ENCODE data around the gene ZNF514.
"Not testable (repeated sequence)": the region's sequence is repeated elsewhere in the genome, so short reads cannot be mapped to it uniquely, and the experiment has no call there.

The ZNF514 gene

DNA sequence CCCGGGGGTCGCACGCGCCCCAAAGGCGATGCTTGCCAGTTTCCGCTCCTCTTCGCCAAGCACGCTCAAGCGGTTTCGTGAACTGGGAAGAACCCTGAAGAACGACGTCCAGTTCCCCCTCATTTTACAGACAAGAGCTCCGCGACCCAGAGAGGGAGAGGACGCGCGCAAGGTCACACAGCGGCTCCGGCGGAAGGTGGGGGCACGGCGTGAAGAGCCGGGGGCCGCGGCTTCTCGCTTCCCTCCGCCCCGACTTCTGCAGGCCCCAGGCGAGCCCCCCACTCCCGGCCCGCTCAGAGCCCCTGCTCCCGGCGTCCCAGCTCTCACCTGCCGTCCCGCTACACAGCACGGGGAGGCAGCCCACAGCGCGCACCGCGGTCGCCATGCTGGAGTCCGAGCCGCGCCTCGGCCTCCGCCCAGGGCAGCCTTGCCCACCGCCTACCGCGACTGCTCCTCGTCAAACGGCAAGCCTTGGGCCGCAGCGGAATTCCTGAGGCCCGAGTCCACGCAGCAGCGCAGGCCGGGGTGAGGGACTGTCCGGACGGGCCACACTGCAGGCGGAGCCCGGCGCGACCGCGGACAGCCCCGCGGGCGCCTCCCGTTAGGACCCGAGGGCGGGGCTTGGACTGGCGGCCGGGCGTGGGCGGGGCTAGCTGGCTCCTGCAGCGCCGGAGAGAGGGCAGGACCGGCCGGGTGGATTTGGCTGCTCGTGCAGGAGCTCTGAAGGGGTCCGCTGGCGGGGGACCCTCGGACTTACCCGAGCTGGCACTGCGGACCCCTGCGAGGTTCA, 38.0 kb downstream of the ZNF514 start, which contains the start of gene MRPS5:
MRPS5 (minus strand) TSS at position 402 of the 790 bp plus-strand sequence; CDS start at position 385, 17 bp downstream.
- DNase-seq, result no peak

DNA sequence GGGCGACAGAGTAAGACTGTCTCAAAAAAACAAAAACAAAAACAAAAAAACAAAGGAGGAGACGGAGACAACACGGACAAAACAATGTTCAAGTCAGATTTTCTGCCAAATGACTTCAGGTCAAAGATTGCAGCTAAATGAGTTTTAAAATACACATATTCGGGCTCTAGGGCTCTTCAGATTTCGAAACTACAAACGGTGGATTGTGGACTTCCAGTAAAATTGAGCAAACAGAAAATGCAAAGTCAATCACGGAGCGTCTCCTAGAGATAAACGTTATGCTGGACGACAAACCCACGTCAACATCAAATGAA, 38.6 kb downstream of the ZNF514 start:
- no peak for DNase-seq

DNA sequence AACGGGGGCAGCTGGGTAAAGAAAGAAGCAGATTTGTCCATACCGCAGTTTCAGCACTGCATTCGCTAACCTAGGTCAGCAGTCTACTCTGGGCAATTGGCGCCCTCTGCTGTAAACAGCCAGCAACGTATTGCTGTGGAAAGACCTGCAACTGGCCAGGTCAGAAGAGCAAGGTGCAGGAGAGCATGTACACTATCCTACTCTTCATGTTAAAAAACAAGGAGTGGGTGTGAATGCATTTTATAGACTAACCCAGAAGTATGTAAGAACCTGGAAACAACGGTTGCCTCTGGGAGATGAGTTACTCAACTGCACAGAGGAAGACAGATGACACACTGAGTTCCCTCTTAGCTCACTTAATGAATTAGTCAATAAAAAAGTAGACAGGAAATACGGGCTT, 44.2 kb downstream of the ZNF514 start:
- no peak for DNase-seq

DNA sequence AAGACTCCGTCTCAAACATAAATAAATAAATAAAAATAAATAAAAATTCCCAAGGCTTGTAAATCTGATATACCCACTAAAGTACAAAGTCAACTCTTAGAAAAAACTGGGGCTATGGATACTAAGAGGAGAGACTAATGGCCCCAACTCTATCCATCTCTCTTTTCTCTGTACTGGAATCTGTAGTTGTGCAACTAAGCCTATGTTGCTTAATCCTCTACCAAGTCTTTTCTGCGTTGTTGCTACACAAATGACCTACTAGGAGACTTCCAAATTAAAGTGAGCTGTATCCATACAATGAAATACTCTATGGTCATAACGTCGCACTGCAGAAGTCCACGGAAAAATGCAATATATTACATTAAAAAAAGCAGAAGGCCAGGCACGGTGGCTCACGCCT, 46.2 kb downstream of the ZNF514 start:
- no peak for DNase-seq

DNA sequence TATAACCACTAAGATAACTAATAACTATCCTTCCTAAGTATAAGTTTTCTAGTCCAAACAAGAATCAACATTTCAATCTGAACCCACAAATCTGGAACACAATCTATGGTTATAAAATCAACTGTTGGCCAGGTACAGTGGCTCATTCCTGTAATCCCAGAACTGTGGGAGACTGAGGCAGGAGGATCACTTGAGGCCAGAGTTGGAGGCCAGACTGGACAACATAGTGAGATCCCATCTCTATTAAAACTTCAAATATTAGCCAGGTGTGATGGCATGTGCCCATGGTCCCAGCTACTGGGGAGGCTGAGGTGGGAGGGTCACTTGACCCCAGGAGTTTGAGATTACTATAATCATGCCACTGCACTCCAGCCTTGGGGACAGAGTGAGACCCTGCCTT, 49.3 kb downstream of the ZNF514 start:
- no peak for DNase-seq

DNA sequence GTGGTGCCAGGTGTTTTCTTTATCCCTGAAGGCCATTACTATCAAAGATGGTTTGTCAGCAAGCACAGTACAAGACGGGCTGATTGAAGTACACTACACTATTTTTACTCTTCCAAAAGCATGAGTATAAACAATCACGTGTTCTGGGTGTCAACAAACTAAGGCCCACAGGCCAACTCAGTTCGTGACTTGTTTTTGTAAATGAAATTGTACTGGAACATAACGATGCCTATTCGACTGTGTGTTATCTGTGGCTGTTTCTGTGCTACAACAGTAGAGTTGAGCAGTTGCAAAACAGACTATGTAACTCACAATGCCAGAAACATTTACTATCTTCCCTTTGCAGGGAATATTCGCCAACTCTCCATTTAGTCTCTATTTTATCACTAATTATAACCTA, 50.4 kb downstream of the ZNF514 start:
- DNase-seq, result no peak

DNA sequence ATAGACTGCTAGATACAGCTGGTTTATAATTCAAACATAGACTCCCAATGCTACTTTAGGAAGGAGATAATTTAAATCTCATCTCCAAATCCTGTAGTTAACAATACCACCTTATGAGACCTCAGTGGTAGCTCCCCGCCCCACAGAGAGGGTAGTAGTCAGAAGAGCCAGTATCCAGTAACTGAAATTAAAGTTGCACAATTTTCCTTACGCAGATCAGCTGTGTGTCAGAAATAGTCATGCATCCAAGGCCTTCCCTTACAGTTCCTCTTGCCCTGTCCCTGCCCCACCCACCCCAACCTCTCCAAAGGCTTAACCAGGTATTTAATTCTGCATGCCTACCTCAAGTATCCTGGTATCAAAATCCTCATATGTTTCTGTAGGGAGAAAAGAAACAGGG, 53.6 kb downstream of the ZNF514 start:
- no peak for DNase-seq

DNA sequence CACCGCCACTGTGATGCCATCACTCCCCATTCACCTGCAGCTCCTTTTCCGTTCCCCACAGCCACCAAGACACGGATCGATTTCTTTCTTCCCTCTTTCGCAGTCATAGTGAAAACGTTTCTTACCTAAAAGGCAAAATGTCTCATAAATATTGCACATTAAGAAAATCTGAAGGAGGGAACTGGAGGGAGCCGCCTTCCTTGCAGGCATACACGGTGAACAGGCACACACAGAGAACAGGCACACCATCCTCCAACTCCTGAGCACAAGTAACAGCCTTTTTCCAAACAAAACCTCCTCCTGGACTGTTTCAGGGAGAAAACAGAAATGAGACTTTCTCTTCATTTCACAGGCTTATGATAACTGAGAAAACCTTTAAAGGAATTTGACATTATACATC, 55.0 kb downstream of the ZNF514 start:
- DNase-seq, result no peak

DNA sequence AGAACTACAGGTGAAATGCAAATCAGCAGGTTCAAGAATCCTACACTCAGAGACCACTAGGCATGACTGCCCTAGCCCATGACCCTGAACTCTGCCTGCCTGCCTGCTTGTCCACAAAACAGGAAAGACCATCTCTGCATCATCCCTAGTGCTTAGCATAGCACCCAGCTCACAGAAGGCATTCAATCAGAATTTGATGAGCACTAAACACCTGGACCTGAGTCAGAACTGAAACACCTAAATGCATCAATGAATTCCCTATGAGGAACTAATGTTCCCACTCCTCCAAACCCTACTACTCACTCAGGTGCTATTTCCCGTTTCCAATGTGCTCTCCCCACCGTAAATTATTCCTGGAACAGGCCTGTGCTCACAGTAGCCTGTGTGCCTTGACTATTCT, 59.7 kb downstream of the ZNF514 start:
- no peak for DNase-seq

DNA sequence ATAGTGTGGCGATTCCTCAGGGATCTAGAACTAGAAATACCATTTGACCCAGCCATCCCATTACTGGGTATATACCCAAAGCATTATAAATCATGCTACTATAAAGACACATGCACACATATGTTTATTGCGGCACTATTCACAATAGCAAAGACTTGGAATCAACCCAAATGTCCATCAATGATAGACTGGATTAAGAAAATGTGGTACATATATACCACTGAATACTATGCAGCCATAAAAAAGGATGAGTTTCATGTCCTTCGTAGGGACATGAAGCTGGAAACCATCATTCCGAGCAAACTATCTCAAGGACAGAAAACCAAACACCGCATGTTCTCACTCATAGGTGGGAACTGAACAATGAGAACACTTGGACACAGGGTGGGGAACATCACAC, 61.4 kb downstream of the ZNF514 start:
- DNase-seq, result not testable (repeated sequence)
